ENCODE measurements around the gene HYPK.

HYPK gene

DNA sequence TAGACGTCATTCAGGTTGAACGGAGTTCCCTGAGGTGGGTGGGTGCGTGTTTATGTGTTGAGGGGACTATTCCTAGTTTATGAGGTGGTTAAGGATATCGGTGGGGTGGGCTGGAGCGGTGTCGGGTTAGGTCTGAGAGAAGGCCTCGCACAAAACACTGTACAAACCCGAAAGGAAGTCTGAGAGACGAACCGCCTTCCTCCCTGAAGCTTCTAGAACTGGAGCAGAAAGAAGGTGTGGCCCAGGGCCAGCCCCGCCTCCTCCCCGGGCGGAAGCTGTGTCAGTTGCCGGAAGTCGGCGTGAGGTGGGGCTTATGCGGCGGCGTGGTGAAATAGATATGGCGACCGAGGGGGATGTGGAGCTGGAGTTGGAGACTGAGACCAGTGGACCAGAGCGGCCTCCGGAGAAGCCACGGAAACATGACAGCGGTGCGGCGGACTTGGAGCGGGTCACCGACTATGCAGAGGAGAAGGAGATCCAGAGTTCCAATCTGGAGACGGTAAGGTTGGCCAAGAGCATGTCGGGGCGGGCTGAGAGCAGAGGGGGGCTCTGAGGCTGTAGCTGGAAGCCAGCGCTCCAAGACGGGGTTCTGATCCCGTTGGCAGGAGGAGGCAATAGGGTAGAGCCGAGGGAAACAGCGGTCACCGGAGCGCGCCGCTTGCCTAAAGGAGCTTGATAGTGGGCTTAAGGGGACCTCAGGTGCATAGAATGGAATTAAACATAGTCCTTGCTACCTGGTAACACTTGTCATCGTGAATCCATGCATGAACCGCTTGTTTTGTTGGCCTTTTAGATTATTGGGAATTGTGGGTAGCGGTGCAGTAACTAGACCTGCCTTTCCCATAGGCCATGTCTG is at the start of gene HYPK:
Gene HYPK (plus strand): TSS at position 314 of the 856 bp plus-strand sequence. CDS start 24 bp downstream, at position 338.
- TF ChIP-seq CTCF (IDR thresholded peaks at IDR 0.05; ENCODE audit: extremely low read depth, missing control alignments): no peak
- DNase-seq (ENCODE audit: low spot score): peak; percentile 81

DNA sequence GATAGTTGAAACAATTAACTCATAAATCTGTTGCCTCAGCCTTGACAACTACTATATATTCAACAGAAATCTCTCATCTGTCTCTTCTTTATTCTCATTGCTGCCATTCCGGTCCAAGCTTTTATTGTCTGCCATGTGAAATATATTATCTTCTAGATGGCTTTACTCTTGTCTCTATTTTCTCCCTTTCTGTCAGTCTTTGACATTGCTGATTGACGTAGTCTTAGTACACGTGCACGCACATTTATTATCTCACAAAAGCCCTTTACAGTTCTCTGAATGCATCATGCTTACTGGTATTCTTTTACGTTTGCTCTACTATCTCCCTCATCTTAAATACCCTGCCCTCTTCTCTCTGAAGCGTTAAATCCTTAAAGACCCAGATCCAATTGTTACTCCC is 48.5 kb upstream of the HYPK start:
- no peak for DNase-seq (ENCODE audit: low spot score)
- no peak for TF ChIP-seq CTCF (IDR thresholded peaks at IDR 0.05; ENCODE audit: extremely low read depth, missing control alignments)

DNA sequence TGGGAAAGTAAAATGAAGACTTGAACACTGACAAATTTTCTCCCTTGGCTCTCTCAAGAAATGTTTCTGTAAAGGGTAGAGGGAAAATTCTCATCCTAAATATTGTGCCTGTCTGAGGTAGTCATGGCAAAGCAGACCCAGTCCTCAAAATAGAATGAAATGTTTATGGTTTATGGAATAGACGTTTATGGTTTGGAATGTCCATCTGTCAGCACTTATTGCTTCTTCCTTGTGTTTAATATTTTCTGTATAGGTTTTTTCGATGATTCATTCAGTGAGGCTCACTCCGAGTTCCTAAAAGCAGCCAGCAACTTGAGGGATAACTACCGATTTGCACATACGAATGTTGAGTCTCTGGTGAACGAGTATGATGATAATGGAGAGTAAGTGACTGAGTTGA is 37.6 kb upstream of the HYPK start:
- DNase-seq (ENCODE audit: low spot score): no peak
- no peak for TF ChIP-seq CTCF (IDR thresholded peaks at IDR 0.05; ENCODE audit: extremely low read depth, missing control alignments)

- no peak for DNase-seq (ENCODE audit: low spot score)
These were observed 36.5 kb upstream of the HYPK start for GRCh38 chr15:43763819-43764446.

GRCh38 chr15:43769584-43770228 is 30.7 kb upstream of the HYPK start:
- peak; percentile 93 for TF ChIP-seq CTCF (IDR thresholded peaks at IDR 0.05; ENCODE audit: extremely low read depth, missing control alignments)
- peak; percentile 47 for DNase-seq (ENCODE audit: low spot score)

More at GRCh38 chr15:43763819-43764446, 36.5 kb upstream of the HYPK start:
- no peak for TF ChIP-seq CTCF (IDR thresholded peaks at IDR 0.05; ENCODE audit: extremely low read depth, missing control alignments)

GRCh38 chr15:43771816-43772215 is 28.6 kb upstream of the HYPK start:
- no peak for DNase-seq (ENCODE audit: low spot score)
- no peak for TF ChIP-seq CTCF (IDR thresholded peaks at IDR 0.05; ENCODE audit: extremely low read depth, missing control alignments)

GRCh38 chr15:43772624-43773023 is 27.8 kb upstream of the HYPK start:
- no peak for TF ChIP-seq CTCF (IDR thresholded peaks at IDR 0.05; ENCODE audit: extremely low read depth, missing control alignments)
- no peak for DNase-seq (ENCODE audit: low spot score)

Measured in GM20000 (cell line).